GM12878 (cell line): ENCODE results near the gene TMEM198. TPM values are rescaled to one million over a fixed set of nuclear protein-coding genes. Genes with fewer than 3 reads are reported as not detected.

ENCODE experiments used
- ATAC-seq: fragments of 200-7000 bp; cut with Tn5 transposase; 3 replicates; pipeline ENCODE4 v1.9.1; 2020; ENCODE audit warnings: mild to moderate bottlenecking, moderate library complexity
- BruUV-seq: library from RNA; stranded (reverse); fragments of 400-500 nt; replicated peaks from 2 replicates; lab custom pipeline; 2021; lab: Mats Ljungman, UMichigan
- CTCF ChIA-PET: fragments of 300-600 bp; sonication (Branson Sonifier 250); formaldehyde crosslinking; extraction: SDS; loops from one replicate; lab custom pipeline; 2021; ENCODE audit warnings: inconsistent platforms; lab: Yijun Ruan, JAX
- POLR2A ChIA-PET: fragments of 350-600 bp; formaldehyde crosslinking; extraction: SDS; loops from one replicate; lab custom pipeline; 2021; ENCODE audit warnings: inconsistent platforms; lab: Charles Lee
- RAD21 ChIA-PET: fragments of 300-600 bp; sonication (Branson Sonifier 250); formaldehyde crosslinking; loops from one replicate; lab custom pipeline; 2023; ENCODE audit warnings: antibody characterized with exemption; ENCODE audit not compliant: unreplicated experiment; lab: Charles Lee
- SMC1A ChIA-PET: fragments of 300-600 bp; sonication (Branson Sonifier 250); formaldehyde crosslinking; loops from one replicate; lab custom pipeline; 2023; ENCODE audit not compliant: unreplicated experiment, uncharacterized antibody; lab: Charles Lee
- DNase-seq: peaks from one replicate; pipeline ENCODE4 v3.0.0-alpha.2; 2011; ENCODE audit warnings: low read depth, low spot score
- FAIRE-seq: peaks from 3 replicates; lab custom pipeline; 2011; peaks lifted over from hg19 to GRCh38; lab: Jason Lieb, UNC
- H2AFZ ChIP-seq: 2 replicates; pipeline ENCODE4 v1.6.0; 2011; ENCODE audit warnings: low read depth, low read length, control low read depth; ENCODE audit not compliant: control insufficient read depth
- H3K27ac ChIP-seq: 2 replicates; pipeline ENCODE4 v1.5.1; 2011; ENCODE audit warnings: control low read depth; ENCODE audit not compliant: control insufficient read depth, insufficient read depth
- H3K27me3 ChIP-seq, 2 experiments: replicated peaks in 1 of 2; 2 replicates each; pipeline versions ENCODE4 v1.6.0 to v1.6.1; 2011; ENCODE audit warnings: low read length in 1 of 2; ENCODE audit not compliant: control insufficient read depth in 2 of 2, insufficient read depth in 2 of 2
- H3K36me3 ChIP-seq, 2 experiments: 2 replicates each; pipeline ENCODE4 v1.5.1; 2011; ENCODE audit warnings: low read length in 1 of 2; ENCODE audit not compliant: control insufficient read depth in 2 of 2, insufficient read depth in 2 of 2
- H3K4me1 ChIP-seq: 2 replicates; pipeline ENCODE4 v1.6.1; 2011; ENCODE audit warnings: mild to moderate bottlenecking, low read length, moderate library complexity, mixed read lengths; ENCODE audit not compliant: control insufficient read depth, insufficient read depth
- H3K4me2 ChIP-seq: 2 replicates; pipeline ENCODE4 v1.6.0; 2011; ENCODE audit warnings: control low read depth; ENCODE audit not compliant: control insufficient read depth, insufficient read depth
- H3K4me3 ChIP-seq: fragments of 200-600 bp; sonication (generic); 2 replicates; pipeline ENCODE4 v1.5.1; 2016
- H3K79me2 ChIP-seq: 2 replicates; pipeline ENCODE4 v1.6.0; 2011; ENCODE audit warnings: low read length; ENCODE audit not compliant: control insufficient read depth, insufficient read depth
- H3K9ac ChIP-seq: 2 replicates; pipeline ENCODE4 v1.8.0; 2011; ENCODE audit warnings: low read length, control low read depth, mixed read lengths; ENCODE audit not compliant: control insufficient read depth, insufficient read depth
- H3K9me3 ChIP-seq: replicated peaks from 3 replicates; pipeline ENCODE4 v1.5.1; 2011; ENCODE audit warnings: mild to moderate bottlenecking, low read length; ENCODE audit not compliant: control insufficient read depth, insufficient read depth
- H4K20me1 ChIP-seq: 2 replicates; pipeline ENCODE4 v1.6.0; 2011; ENCODE audit not compliant: control insufficient read depth, insufficient read depth
- EZH2 ChIP-seq: IDR thresholded peaks from 2 replicates; pipeline ENCODE4 v1.6.1; 2012; ENCODE audit warnings: low read depth, mild to moderate bottlenecking, control low read depth, inconsistent platforms, low read length, borderline replicate concordance; ENCODE audit not compliant: control insufficient read depth
- LARP7 ChIP-seq: fragments of 450-650 bp; IDR thresholded peaks from 2 replicates; pipeline ENCODE4 v1.6.1; 2017; ENCODE audit warnings: mild to moderate bottlenecking
- POLR2AphosphoS5 ChIP-seq: IDR thresholded peaks from 2 replicates; pipeline ENCODE4 v1.6.1; 2011; ENCODE audit warnings: mild to moderate bottlenecking, low read length, inconsistent platforms
- TBL1XR1 ChIP-seq: IDR thresholded peaks from 2 replicates; pipeline ENCODE4 v1.6.1; 2012; ENCODE audit warnings: low read depth, low read length, improper control_type of control experiment
- ZNF24 ChIP-seq: fragments of 450-650 bp; IDR thresholded peaks from 2 replicates; pipeline ENCODE4 v1.6.1; 2017; ENCODE audit warnings: antibody characterized with exemption, mild to moderate bottlenecking
- WGBS: methylation state at CpG from one replicate; pipeline ENCODE4 v1.1.6; 2016; ENCODE audit warnings: low lambda C conversion rate; ENCODE audit not compliant: insufficient replicate concordance, insufficient coverage; ENCODE audit errors: missing lambda C conversion rate; 5-methylcytosine and 5-hydroxymethylcytosine counted together
- in situ Hi-C: fragments of 300-500 bp; cut with MboI; formaldehyde crosslinking; loops from 9 replicates; pipeline ENCODE4 v1.14.3; 2018; ENCODE audit warnings: mixed read lengths
- intact Hi-C: fragments of 100-400 bp; cut with micrococcal nuclease; formaldehyde crosslinking; loops from one replicate; pipeline ENCODE4 v1.14.2; 2022; ENCODE audit not compliant: unreplicated experiment
- polyA plus RNA-seq, 11 experiments: library from polyadenylated mRNA; depleted of rRNA in 4 of 11; unstranded in 6 of 11; stranded (reverse) in 5 of 11; fragments of >200 nt; fragmentation: Nextera tagmentation in 4 of 11; fragmentation: Illumina TruSeq in 1 of 11; extraction: Ambion mirVana in 4 of 11; extraction: Trizol in 1 of 11; gene quantifications; 1 replicate in 1 of 11; 2 replicates in 10 of 11; pipeline versions ENCODE4 v1.2.1 to v1.2.3, GENCODE V29; 2011 to 2016; ENCODE audit warnings: inconsistent platforms in 2 of 11, missing spikeins in 2 of 11, low read depth in 1 of 11
- total RNA-seq, 4 experiments: library from RNA; depleted of rRNA in 3 of 4; stranded (reverse); fragments of >200 nt in 3 of 4; fragmentation: Illumina TruSeq in 1 of 4; extraction: Trizol in 1 of 4; gene quantifications; 2 replicates each; pipeline versions ENCODE4 v1.2.1 to v1.2.3, GENCODE V29; 2013 to 2021
- TF ChIP-seq, protein P1 (sequence below): fragments of 150-350 bp; IDR thresholded peaks from 2 replicates; pipeline ENCODE4 v1.6.1; 2014; ENCODE audit warnings: mild to moderate bottlenecking, low read depth, low read length

Gene TMEM198
- total and polyA plus RNA-seq, 10 of the 15 experiments (the other 5 are each of a cell fraction or from before 2014, with no cell fraction given), result 0.16 to 1.2 (median 0.65) TPM; not detected in 2

DNA sequence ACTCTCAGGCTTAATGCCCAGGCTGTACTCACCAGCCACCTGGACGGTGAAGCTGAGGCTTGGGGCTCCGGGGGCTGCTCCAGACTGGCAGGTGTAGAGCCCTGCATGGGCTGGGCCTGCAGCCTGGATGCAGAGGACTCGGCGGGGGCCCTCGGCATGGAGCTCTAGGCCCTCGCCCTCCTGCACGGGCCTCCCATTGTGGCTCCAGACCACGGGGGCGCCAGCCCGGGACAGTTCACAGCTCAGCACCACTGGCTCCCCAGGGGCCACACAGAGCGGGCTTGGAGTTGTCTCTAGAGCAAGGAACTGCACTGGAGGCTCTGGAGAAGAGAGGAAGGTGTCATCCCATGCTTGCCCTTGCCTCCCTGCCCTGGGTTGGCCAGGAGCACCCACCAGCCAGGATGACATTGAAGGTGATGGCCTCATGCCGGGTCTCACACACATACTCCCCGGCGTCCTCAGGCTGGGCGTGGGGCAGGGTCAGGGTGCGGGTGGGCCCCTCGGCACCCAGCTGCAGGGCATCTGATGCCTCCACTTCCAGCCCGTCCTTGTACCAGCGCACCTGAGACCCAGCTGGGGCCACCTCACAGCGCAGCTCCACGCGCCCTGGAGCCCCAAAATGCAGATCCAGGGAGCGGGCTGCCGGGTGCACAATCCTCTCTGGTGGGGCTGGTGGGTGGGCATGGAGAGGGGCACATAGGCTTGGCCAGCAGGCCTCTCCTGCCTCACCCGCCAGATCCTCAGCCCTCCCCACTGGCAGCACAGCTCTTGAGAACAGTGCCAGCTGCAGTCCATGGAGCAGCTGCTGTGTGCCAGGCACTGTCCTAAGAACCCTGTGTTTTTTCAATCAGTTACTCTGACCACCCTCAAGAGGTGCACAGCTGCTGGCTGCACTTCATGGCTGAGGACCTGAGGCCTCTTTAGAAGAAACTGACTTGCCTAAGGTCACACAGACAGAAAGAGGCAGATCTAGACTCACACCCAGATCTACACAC is 14.3 kb downstream of the TMEM198 start (continued):
- TF ChIP-seq, protein P1, sequence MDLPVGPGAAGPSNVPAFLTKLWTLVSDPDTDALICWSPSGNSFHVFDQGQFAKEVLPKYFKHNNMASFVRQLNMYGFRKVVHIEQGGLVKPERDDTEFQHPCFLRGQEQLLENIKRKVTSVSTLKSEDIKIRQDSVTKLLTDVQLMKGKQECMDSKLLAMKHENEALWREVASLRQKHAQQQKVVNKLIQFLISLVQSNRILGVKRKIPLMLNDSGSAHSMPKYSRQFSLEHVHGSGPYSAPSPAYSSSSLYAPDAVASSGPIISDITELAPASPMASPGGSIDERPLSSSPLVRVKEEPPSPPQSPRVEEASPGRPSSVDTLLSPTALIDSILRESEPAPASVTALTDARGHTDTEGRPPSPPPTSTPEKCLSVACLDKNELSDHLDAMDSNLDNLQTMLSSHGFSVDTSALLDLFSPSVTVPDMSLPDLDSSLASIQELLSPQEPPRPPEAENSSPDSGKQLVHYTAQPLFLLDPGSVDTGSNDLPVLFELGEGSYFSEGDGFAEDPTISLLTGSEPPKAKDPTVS, result no peak
- TF ChIP-seq LARP7 (no peak), ZNF24 (no peak), TBL1XR1 (no peak), POLR2AphosphoS5 (no peak)
- TF ChIP-seq, all 136 proteins: peak for 0

DNA sequence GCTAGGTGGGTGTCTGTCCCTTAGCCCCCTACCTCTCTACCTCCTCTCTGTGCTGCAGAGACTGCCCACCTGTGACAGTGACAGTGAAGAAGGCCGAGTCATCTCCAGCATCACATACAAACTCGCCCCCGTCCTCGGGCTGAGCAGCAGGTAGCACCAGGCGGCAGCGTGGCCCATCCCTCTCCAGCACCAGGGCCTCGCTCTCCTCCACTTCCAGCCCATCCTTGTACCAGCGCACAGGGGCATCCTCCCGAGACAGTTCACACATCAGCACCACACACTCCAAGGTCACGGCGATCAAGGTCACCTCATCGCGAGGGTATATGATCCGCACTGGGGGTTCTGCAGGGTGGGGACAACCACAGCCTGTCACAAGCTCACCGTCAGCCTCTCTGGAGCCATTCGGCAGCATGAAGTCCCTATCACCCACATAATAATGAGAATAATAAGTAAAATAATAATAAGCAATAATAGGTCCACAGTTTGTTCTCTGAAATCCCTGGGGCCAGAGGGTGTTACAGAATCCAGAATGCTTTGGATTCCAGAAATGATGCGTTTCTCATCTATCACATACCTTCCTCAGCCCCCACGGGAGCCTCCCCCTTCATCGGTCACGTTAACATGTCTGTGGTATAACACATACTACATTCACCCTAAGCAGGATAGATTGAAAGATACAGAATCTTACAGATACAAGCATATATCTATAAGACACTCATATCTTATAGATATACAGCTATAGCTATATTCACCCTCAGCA is 15.5 kb downstream of the TMEM198 start:
- intact Hi-C loops (no loop called here), in situ Hi-C loops (no loop called here)
- FAIRE-seq, result no peak
- Histone ChIP-seq H3K4me2 (no peak overlapping the region), H3K27ac (no peak overlapping the region), H2AFZ (no peak overlapping the region), H3K79me2 (no peaks in the 10 kb centered on the region), H3K27me3 (no peaks in the 10 kb centered on the region; a peak in 2 of 4 replicates), H3K4me3 (no peak overlapping the region), H3K36me3 (no peaks in the 10 kb centered on the region), H4K20me1 (no peaks in the 10 kb centered on the region)
- no peak for ATAC-seq
- WGBS, result 20% methylated on average over 20 of the region's 20 CpGs
- CTCF ChIA-PET, result interaction anchor here (0.5 to 2.6 kb wide), 19 partner anchors 12 to 281 kb away, joined by 3 to 22 read pairs (median 3); partner anchors contain the start of genes CHPF, DNPEP, INHA and OBSL1
- SMC1A ChIA-PET, result interaction anchor here (1.3 to 1.5 kb wide), 2 partner anchors 82 to 83 kb away, joined by 4 read pairs; no protein-coding TSS in a partner anchor
- no peak for DNase-seq
- TF ChIP-seq EZH2, result no peak
- TF ChIP-seq, all 136 proteins: peak for 0
- Histone ChIP-seq H3K9me3 (no peaks in the 10 kb centered on the region), H3K9ac (no peak overlapping the region), H3K4me1 (no peaks in the 10 kb centered on the region)
- POLR2A ChIA-PET, result no interaction called here
- RAD21 ChIA-PET, result interaction anchor here (1.5 kb wide), 1 partner anchor 18 kb away, joined by 3 read pairs; no protein-coding TSS in a partner anchor
- no TSS peak for BruUV-seq
